HG03442 (cell line): ENCODE data around the gene TNFAIP6.
"Not testable (repeated sequence)": the region's sequence is repeated elsewhere in the genome, so short reads cannot be mapped to it uniquely, and the experiment has no call there.

Experiments
- ATAC-seq: cut with Tn5 transposase; IDR thresholded peaks from one replicate; pipeline ENCODE4 v1.9.1; 2021; ENCODE audit warnings: mild to moderate bottlenecking, moderate library complexity; ENCODE audit not compliant: unreplicated experiment

Gene TNFAIP6, protein sequence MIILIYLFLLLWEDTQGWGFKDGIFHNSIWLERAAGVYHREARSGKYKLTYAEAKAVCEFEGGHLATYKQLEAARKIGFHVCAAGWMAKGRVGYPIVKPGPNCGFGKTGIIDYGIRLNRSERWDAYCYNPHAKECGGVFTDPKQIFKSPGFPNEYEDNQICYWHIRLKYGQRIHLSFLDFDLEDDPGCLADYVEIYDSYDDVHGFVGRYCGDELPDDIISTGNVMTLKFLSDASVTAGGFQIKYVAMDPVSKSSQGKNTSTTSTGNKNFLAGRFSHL

GRCh38 chr2:151357359-151357758 is at the start of gene TNFAIP6:
TNFAIP6 (plus strand) TSS chr2:151357592; CDS start chr2:151357667, 75 bp downstream.
- ATAC-seq: no peak

- not testable (repeated sequence) for ATAC-seq
Observed at GRCh38 chr2:151310313-151310712, 47.1 kb upstream of the TNFAIP6 start.

DNA sequence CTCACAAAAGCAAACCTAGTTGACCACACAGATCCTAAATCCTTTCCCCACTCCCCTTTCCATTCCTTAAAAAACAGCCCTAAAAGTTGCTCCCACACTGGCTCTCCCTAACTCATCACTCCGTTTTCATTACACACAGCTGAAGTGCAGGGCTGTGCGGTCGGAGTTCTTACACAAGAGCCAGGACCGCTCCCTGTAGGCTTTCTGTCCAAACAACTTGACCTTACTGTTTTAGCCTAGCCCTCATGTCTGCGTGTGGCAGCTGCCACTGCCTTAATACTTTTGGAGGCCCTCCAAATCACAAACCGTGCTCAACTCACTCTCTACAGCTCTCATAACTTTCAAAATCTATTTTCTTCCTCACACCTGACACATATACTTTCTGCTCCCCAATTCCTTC is 45.0 kb upstream of the TNFAIP6 start:
- ATAC-seq: not testable (repeated sequence)

- ATAC-seq: no peak
Observed at GRCh38 chr2:151315381-151315903, 42.0 kb upstream of the TNFAIP6 start.

DNA sequence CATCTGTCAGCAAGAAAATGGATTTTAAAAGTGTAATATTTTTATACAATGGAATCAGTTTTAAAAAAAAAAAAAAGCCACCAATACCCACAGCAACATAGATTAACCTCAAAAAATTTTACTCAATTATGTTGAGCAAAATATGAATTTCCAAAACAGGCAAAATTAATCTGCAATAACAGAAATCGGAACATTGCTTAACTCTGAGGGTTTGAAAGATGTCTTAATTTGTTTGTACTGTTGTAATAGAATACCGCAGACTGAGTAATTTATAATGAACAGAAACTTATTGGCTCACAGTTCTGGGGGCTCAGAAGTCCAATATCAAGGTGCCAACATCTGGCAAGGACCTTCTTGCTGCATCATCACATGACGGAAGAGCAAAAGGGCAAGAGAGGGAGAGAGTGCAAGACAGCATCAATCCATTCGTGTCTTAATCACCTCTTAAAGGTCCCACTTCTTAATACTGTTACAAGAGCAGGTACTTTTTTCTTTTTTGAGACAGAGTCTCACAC is 31.8 kb upstream of the TNFAIP6 start:
- no peak for ATAC-seq

- ATAC-seq: no peak
Observed at GRCh38 chr2:151326554-151326953, 30.8 kb upstream of the TNFAIP6 start.

GRCh38 chr2:151329998-151330397 is 27.4 kb upstream of the TNFAIP6 start:
- ATAC-seq: no peak

DNA sequence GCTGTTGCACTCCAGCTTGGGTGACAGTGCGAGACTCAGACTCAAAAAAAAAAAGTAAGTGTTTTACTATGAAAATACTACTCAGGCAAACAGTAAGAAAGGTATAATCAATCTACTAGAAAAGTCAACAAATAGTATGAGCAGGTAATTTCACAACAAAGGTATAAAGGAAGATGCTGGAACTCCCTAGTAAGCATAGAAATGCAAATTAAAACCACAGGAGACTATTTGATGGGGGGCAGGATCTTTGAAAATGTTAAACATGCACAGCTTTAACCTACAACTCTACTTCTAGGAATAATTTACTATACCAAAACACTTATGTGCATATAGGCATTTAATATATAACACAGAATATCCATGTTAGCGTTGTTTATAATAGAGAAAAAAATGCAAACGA is 24.3 kb upstream of the TNFAIP6 start:
- no peak for ATAC-seq

DNA sequence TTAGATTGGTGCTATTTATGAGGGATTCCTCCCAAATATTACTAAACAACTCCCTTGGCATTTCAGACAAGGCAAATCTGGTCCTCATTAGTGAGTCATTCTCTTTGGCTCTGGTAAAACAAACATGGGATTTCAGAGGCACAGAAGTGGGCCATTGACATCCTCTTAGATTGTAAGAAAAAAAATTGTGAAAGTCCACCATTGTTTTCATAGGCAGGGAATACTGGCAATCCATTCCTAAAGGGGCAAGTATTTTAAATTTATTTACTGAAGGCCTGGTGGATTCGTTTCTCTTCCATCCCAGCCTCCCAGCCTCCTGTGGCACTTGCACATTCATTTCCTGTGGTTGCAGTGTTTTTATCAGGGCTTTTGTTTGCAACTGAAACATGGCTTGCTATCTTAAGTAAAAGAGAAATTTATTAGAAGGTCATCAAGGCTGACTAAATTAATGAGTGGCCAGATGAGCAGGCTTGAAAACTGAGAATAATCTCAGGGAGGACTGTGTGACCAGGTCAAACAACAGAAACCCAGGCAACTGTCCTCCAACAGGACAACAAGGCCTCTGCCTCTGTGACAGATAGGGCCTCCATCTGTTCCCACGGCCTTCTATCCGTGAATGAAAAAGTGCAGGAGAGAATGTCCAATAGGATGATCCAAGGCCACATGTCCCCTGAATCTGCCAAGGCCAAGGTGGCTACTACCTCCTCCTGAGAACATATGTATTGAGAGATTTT is 23.1 kb upstream of the TNFAIP6 start:
- no peak for ATAC-seq

GRCh38 chr2:151336863-151337371 is 20.5 kb upstream of the TNFAIP6 start:
- ATAC-seq: no peak

DNA sequence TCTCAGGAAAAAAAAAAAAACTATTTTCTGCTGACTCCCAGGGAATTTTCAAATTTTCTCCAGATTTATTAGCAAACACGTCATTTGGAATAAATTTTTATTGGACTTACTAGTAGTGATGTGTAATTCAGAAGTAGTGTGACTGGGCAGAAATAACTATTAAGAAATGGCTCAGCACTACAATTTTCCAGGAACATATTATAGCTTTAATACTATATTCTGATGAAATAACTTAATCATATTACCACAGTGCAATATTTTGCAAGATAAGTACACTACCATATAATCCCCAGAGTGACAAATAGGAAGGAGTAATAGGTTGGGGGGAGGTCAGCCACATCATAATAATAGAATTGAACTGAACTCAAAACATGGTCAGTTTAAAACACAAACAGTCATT is 19.7 kb upstream of the TNFAIP6 start:
- ATAC-seq: no peak

DNA sequence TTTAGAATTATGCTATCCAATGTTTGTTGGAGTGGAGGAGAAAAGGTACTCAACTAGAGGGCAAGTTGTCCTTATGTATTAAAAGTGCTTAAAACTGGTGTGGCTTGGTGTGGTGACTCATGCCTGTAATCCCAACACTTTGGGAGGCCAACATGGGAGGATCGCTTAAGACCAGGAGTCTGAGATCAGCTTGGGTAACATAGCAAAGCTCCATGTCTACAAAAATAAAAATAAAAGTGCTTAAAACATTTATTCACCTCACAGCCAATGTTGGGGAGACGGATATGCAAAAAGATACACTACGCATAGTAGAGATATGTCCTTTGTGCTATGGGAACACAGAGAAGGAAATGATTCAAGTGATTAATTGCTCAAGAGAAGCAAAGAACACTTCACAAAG is 19.3 kb upstream of the TNFAIP6 start:
- ATAC-seq: no peak

DNA sequence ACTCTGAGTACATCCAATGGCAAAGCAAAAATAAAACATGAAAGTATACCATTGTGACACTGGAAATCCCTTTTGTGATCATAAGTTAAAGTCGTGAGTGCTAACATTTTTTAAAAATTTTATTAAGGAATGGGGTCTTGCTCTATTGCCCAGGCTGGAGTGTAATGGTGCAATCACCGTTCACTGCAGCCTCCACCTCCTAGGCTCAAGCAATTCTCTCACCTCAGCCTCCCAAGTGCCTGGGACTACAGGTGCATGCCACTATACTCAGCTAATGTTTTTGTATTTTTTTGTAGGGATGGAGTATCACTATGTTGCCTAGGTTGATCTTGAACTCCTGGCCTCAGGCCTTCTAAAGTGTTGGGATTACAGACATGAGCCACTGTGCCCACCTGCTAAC is 14.3 kb upstream of the TNFAIP6 start:
- no peak for ATAC-seq

- not testable (repeated sequence) for ATAC-seq
Observed at GRCh38 chr2:151344191-151344590, 13.2 kb upstream of the TNFAIP6 start.

GRCh38 chr2:151344906-151345305 is 12.5 kb upstream of the TNFAIP6 start:
- no peak for ATAC-seq

GRCh38 chr2:151347294-151347693 is 10.1 kb upstream of the TNFAIP6 start:
- no peak for ATAC-seq

GRCh38 chr2:151347906-151348305 is 9.5 kb upstream of the TNFAIP6 start:
- ATAC-seq: no peak

GRCh38 chr2:151350579-151351195 is 6.7 kb upstream of the TNFAIP6 start:
- no peak for ATAC-seq

GRCh38 chr2:151353995-151354394 is 3.4 kb upstream of the TNFAIP6 start:
- ATAC-seq: no peak

DNA sequence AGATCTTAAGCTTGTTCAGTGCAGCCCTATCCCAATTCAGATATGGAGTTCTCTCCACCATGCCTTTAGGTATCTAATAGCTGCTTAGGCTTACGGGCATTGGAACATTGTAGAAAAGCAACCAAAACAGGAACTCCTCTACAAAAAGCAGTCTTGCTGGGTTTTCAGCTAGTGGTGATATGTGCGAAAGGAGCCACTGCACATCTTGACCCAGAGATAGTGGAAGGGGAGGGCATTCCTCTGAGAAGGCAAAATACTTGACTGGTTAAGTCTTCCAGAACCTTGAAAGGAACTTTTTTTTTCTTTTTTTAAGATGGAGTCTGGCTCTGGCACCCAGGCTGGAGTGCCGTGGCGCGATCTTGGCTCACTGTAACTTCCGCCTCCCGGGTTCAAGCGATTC is 2.6 kb upstream of the TNFAIP6 start:
- ATAC-seq: no peak
